HL-60 (cell line): Measurements from ENCODE around the gene GNG7.

Experiments used
- DNase-seq, 2 experiments: peaks; one replicate each; pipeline ENCODE4 v3.0.0-alpha.2; 2010 to 2020; ENCODE audit warnings: low read depth in 1 of 2, low spot score in 1 of 2
- H3K27ac ChIP-seq: fragments of 250-450 bp; sonication (Bioruptor Pico); replicated peaks from 2 replicates; pipeline ENCODE4 v1.5.1; 2020; ENCODE audit warnings: mild to moderate bottlenecking, moderate library complexity
- H3K27me3 ChIP-seq: fragments of 250-450 bp; sonication (Bioruptor Pico); 2 replicates; pipeline ENCODE4 v1.5.1; 2021; ENCODE audit warnings: mild to moderate bottlenecking, moderate library complexity; ENCODE audit not compliant: insufficient read depth, poor library complexity, severe bottlenecking
- H3K4me3 ChIP-seq: replicated peaks from 2 replicates; pipeline ENCODE4 v1.5.1; 2011; ENCODE audit warnings: mild to moderate bottlenecking, control low read depth, low read length; ENCODE audit not compliant: insufficient read depth
- GABPA ChIP-seq: IDR thresholded peaks from 2 replicates; pipeline ENCODE4 v1.6.1; 2012; ENCODE audit warnings: low read depth
- POLR2AphosphoS5 ChIP-seq: IDR thresholded peaks from 2 replicates; pipeline ENCODE4 v1.6.1; 2012; ENCODE audit warnings: low read depth
- SPI1 ChIP-seq: IDR thresholded peaks from 2 replicates; pipeline ENCODE4 v1.6.1; 2012; ENCODE audit warnings: low read depth, mild to moderate bottlenecking, borderline replicate concordance
- TF ChIP-seq, protein P1 (sequence below): IDR thresholded peaks from 2 replicates; pipeline ENCODE4 v1.6.1; 2012; ENCODE audit warnings: low read depth; ENCODE audit not compliant: insufficient replicate concordance
- TF ChIP-seq, protein P2 (sequence below): IDR thresholded peaks from one replicate; pipeline ENCODE4 v1.5.1; 2011; ENCODE audit warnings: low read length, control low read depth, inconsistent platforms; ENCODE audit not compliant: insufficient read depth

The GNG7 gene

DNA sequence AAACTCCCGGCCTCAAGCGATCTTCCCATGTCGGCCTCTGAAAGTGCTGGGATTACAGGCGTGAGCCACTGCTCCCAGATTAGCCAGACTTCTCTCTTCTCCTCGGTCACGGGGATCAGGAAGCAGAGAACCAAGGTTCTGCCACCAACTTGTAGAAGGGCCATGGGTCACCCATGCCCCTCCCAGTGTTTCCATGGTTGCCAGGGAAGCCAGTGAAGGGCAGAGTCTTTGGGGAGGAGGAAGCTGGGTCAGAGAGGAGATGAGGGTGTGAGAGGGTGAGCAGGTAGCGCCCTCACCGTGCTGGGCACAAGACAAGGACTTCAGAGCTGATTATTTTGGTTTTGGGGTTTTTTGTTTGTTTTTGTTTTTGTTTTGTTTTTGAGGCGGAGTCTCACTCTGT, 77.1 kb downstream of the GNG7 start:
- no peak for TF ChIP-seq POLR2AphosphoS5
- TF ChIP-seq, protein P1, sequence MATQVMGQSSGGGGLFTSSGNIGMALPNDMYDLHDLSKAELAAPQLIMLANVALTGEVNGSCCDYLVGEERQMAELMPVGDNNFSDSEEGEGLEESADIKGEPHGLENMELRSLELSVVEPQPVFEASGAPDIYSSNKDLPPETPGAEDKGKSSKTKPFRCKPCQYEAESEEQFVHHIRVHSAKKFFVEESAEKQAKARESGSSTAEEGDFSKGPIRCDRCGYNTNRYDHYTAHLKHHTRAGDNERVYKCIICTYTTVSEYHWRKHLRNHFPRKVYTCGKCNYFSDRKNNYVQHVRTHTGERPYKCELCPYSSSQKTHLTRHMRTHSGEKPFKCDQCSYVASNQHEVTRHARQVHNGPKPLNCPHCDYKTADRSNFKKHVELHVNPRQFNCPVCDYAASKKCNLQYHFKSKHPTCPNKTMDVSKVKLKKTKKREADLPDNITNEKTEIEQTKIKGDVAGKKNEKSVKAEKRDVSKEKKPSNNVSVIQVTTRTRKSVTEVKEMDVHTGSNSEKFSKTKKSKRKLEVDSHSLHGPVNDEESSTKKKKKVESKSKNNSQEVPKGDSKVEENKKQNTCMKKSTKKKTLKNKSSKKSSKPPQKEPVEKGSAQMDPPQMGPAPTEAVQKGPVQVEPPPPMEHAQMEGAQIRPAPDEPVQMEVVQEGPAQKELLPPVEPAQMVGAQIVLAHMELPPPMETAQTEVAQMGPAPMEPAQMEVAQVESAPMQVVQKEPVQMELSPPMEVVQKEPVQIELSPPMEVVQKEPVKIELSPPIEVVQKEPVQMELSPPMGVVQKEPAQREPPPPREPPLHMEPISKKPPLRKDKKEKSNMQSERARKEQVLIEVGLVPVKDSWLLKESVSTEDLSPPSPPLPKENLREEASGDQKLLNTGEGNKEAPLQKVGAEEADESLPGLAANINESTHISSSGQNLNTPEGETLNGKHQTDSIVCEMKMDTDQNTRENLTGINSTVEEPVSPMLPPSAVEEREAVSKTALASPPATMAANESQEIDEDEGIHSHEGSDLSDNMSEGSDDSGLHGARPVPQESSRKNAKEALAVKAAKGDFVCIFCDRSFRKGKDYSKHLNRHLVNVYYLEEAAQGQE: no peak
- TF ChIP-seq GABPA: no peak
- TF ChIP-seq SPI1: no peak
- TF ChIP-seq, protein P2, sequence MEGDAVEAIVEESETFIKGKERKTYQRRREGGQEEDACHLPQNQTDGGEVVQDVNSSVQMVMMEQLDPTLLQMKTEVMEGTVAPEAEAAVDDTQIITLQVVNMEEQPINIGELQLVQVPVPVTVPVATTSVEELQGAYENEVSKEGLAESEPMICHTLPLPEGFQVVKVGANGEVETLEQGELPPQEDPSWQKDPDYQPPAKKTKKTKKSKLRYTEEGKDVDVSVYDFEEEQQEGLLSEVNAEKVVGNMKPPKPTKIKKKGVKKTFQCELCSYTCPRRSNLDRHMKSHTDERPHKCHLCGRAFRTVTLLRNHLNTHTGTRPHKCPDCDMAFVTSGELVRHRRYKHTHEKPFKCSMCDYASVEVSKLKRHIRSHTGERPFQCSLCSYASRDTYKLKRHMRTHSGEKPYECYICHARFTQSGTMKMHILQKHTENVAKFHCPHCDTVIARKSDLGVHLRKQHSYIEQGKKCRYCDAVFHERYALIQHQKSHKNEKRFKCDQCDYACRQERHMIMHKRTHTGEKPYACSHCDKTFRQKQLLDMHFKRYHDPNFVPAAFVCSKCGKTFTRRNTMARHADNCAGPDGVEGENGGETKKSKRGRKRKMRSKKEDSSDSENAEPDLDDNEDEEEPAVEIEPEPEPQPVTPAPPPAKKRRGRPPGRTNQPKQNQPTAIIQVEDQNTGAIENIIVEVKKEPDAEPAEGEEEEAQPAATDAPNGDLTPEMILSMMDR: no peak
- H3K27me3 ChIP-seq: no peaks in the 10 kb centered on the region
- H3K27ac ChIP-seq: peak overlapping the region; percentile 17
- peak; percentile 66 to 84 for DNase-seq
- no peak overlapping the region for H3K4me3 ChIP-seq

DNA sequence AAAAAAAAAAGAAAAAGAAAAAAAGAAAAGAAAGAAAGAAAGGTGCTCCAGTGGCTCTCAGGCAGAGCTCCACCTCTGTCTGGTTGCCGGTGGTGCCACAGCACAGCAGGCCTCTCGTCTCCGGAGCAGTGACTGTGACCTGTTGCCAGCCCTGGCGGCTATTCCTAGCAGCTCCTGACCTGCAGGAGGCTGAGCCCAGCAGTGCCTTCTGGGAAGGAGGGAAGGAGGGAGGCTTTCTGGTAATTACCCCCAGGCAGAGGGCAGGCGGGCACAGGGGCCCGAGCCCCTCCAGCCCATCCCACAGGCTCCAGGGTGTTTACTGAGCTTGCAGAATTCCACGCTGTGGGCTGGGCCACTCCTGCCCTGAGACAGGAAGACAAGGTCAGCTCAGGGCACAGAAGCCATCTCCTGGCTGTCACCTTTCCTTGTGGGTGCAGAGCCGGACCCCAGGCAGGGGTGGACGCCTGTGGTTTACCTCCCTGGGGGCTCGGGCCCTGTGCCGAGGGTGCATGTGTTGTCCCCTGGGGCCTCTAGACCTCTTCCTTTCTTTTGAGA, 77.9 kb downstream of the GNG7 start:
- Histone ChIP-seq H3K4me3 (no peak overlapping the region), H3K27me3 (no peaks in the 10 kb centered on the region), H3K27ac (peak overlapping the region; percentile 17; the same call in 1 of the 2 replicates)
- DNase-seq: no peak
- no peak for TF ChIP-seq GABPA
- no peak for TF ChIP-seq SPI1
- TF ChIP-seq, protein P1: no peak
- TF ChIP-seq POLR2AphosphoS5: no peak
- TF ChIP-seq, protein P2: no peak

DNA sequence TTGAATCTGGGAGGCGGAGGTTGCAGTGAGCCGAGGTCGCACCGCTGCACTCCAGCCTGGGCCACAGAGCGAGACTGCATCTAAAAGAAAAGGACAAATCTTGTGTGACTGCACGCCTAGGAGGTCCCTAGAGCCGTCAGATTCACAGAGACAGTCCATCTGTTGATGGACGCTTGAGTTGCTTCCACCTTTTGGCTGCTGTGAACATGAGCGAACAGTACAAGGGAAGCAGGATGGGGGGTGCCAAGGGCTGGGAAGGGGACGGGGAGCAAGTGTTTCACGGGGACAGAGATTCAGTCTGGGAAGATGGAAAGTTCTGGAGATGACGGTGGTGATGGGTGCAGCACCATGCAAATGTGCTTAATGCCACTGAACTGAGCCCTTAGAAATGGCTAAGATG, 78.7 kb downstream of the GNG7 start:
- no peak for DNase-seq
- Histone ChIP-seq H3K4me3 (no peak overlapping the region), H3K27ac (no peak overlapping the region), H3K27me3 (no peaks in the 10 kb centered on the region)
- no peak for TF ChIP-seq GABPA
- no peak for TF ChIP-seq POLR2AphosphoS5
- TF ChIP-seq, protein P2: no peak
- TF ChIP-seq, protein P1: no peak
- TF ChIP-seq SPI1: no peak
